ENCODE data around the gene NR2F2. TPM values are rescaled to one million over a fixed set of nuclear protein-coding genes. Genes with fewer than 3 reads are reported as not detected.

Gene NR2F2
- total RNA-seq, 1 donor = 14.5 TPM

GRCh38 chr15:96331945-96332636 lies 1.6 kb downstream of the NR2F2 start:
- peak overlapping the region; percentile 84 for H3K27ac ChIP-seq (ENCODE audit: low read depth, low read length)
- DNase-seq (ENCODE audit: insufficient read length, low spot score, missing footprints) = peak; percentile 81
- peak overlapping the region; percentile 91 for H3K4me3 ChIP-seq (ENCODE audit: insufficient read depth, low read length)
- no peak overlapping the region for H2AFZ ChIP-seq (ENCODE audit: low read length)
- H3K4me2 ChIP-seq (ENCODE audit: insufficient read depth, low read length) = peak overlapping the region; percentile 91
- no peaks in the 10 kb centered on the region for H3K9me3 ChIP-seq (ENCODE audit: low read depth, low read length)
- peaks cover 29% of the 10 kb centered on the region for H3K36me3 ChIP-seq (ENCODE audit: insufficient read depth, low read length)
- H4K20me1 ChIP-seq (ENCODE audit: insufficient read depth, low read length) = peaks cover 32% of the 10 kb centered on the region
- no peaks in the 10 kb centered on the region for H3K27me3 ChIP-seq (ENCODE audit: insufficient read depth, low read length)
- peaks cover 90% of the 10 kb centered on the region for H3K79me2 ChIP-seq (ENCODE audit: insufficient read depth, low read length)
- no peak for TF ChIP-seq CTCF (IDR thresholded peaks at IDR 0.05; ENCODE audit: extremely low read depth, low read depth, low read length)
- peaks cover 35% of the 10 kb centered on the region for H3K4me1 ChIP-seq (ENCODE audit: insufficient read depth, low read length)

GRCh38 chr15:96332637-96333121 lies 2.2 kb downstream of the NR2F2 start:
- DNase-seq (ENCODE audit: insufficient read length, low spot score, missing footprints) = peak; percentile 80
- Histone ChIP-seq H3K27me3 (ENCODE audit: insufficient read depth, low read length) (no peaks in the 10 kb centered on the region), H3K4me1 (ENCODE audit: insufficient read depth, low read length) (peaks cover 32% of the 10 kb centered on the region), H2AFZ (ENCODE audit: low read length) (no peak overlapping the region), H3K79me2 (ENCODE audit: insufficient read depth, low read length) (peaks cover 90% of the 10 kb centered on the region), H3K4me3 (ENCODE audit: insufficient read depth, low read length) (peak overlapping the region; percentile 91), H3K9me3 (ENCODE audit: low read depth, low read length) (no peaks in the 10 kb centered on the region), H4K20me1 (ENCODE audit: insufficient read depth, low read length) (peaks cover 36% of the 10 kb centered on the region), H3K4me2 (ENCODE audit: insufficient read depth, low read length) (peak overlapping the region; percentile 91), H3K27ac (ENCODE audit: low read depth, low read length) (peak overlapping the region; percentile 84), H3K36me3 (ENCODE audit: insufficient read depth, low read length) (peaks cover 35% of the 10 kb centered on the region)
- TF ChIP-seq CTCF (IDR thresholded peaks at IDR 0.05; ENCODE audit: extremely low read depth, low read depth, low read length) = no peak

- peak overlapping the region; percentile 91 for H3K4me2 ChIP-seq (ENCODE audit: insufficient read depth, low read length)
- no peak overlapping the region for H2AFZ ChIP-seq (ENCODE audit: low read length)
- no peak for TF ChIP-seq CTCF (IDR thresholded peaks at IDR 0.05; ENCODE audit: extremely low read depth, low read depth, low read length)
- no peaks in the 10 kb centered on the region for H3K27me3 ChIP-seq (ENCODE audit: insufficient read depth, low read length)
- peak; percentile 86 for DNase-seq (ENCODE audit: insufficient read length, low spot score, missing footprints)
- peaks cover 32% of the 10 kb centered on the region for H3K4me1 ChIP-seq (ENCODE audit: insufficient read depth, low read length)
- peak overlapping the region; percentile 84 for H3K27ac ChIP-seq (ENCODE audit: low read depth, low read length)
- peaks cover 90% of the 10 kb centered on the region for H3K79me2 ChIP-seq (ENCODE audit: insufficient read depth, low read length)
- H4K20me1 ChIP-seq (ENCODE audit: insufficient read depth, low read length) = peaks cover 36% of the 10 kb centered on the region
- H3K9me3 ChIP-seq (ENCODE audit: low read depth, low read length) = no peaks in the 10 kb centered on the region
- peaks cover 35% of the 10 kb centered on the region for H3K36me3 ChIP-seq (ENCODE audit: insufficient read depth, low read length)
- H3K4me3 ChIP-seq (ENCODE audit: insufficient read depth, low read length) = peak overlapping the region; percentile 91
Measured at GRCh38 chr15:96333131-96334016, 2.9 kb downstream of the NR2F2 start.
